ENCODE measurements around the gene SNX17. TPM values are rescaled to one million over a fixed set of nuclear protein-coding genes. Genes with fewer than 3 reads are reported as not detected.

The SNX17 gene
- total RNA-seq, 4 donors from 2014 or later = 72.3 to 101 (median 80.2) TPM

- H3K4me3 ChIP-seq (ENCODE audit: low read depth, poor library complexity, severe bottlenecking) = peak within 1 kb of the TSS; percentile 81
- WGBS, 2 donors = 0% methylated on average over 37 to 64 of the region's 67 CpGs
- peak; percentile 94 to 99 for DNase-seq (ENCODE audit: low spot score in 2 of 2)
- intact Hi-C loops (cut with DNase I; ENCODE audit: low total_unique reads) = no loop called here
- TF ChIP-seq CTCF (IDR thresholded peaks at IDR 0.05) = peak in 1 of 3 donors; percentile 1
- no peak for TF ChIP-seq POLR2A (IDR thresholded peaks at IDR 0.05)
Observed at GRCh38 chr2:27356382-27357181, 13.8 kb upstream of the SNX17 start, which contains the start of gene GTF3C2. Gene GTF3C2 (minus strand): TSS chr2:27356764. CDS start chr2:27343554, 13,210 bp downstream.

GRCh38 chr2:27362678-27363420 lies 7.6 kb upstream of the SNX17 start:
- intact Hi-C loops (cut with DNase I; ENCODE audit: low total_unique reads) = no loop called here
- H3K4me3 ChIP-seq (ENCODE audit: low read depth, poor library complexity, severe bottlenecking) = no peak overlapping the region
- WGBS, 2 donors = 82 to 90% methylated on average over 4 of the region's 4 CpGs
- TF ChIP-seq POLR2A (IDR thresholded peaks at IDR 0.05) = no peak
- TF ChIP-seq CTCF (IDR thresholded peaks at IDR 0.05) = no peak
- no peak for DNase-seq (ENCODE audit: low spot score in 2 of 2)

GRCh38 chr2:27363933-27364332 lies 6.5 kb upstream of the SNX17 start:
- TF ChIP-seq CTCF (IDR thresholded peaks at IDR 0.05) (no peak), POLR2A (IDR thresholded peaks at IDR 0.05) (no peak)
- no peak for DNase-seq (ENCODE audit: low spot score in 2 of 2)
- 75 to 91% methylated on average over 2 of the region's 2 CpGs for WGBS, 2 donors
- no peak overlapping the region for H3K4me3 ChIP-seq (ENCODE audit: low read depth, poor library complexity, severe bottlenecking)
- intact Hi-C loops (cut with DNase I; ENCODE audit: low total_unique reads) = no loop called here

- peak overlapping the region; percentile 72 for H3K4me3 ChIP-seq (ENCODE audit: low read depth, poor library complexity, severe bottlenecking)
- no peak for TF ChIP-seq POLR2A (IDR thresholded peaks at IDR 0.05)
- no peak for TF ChIP-seq CTCF (IDR thresholded peaks at IDR 0.05)
- peak; percentile 58 to 91 for DNase-seq (ENCODE audit: low spot score in 2 of 2)
- 0 to 2% methylated on average over 12 to 14 of the region's 18 CpGs for WGBS, 2 donors
- intact Hi-C loops (cut with DNase I; ENCODE audit: low total_unique reads) = no loop called here
Observed at GRCh38 chr2:27369471-27370025, 868 bp upstream of the SNX17 start.

GRCh38 chr2:27370816-27371620 lies 602 bp downstream of the SNX17 start:
- intact Hi-C loops (cut with DNase I; ENCODE audit: low total_unique reads) = no loop called here
- H3K4me3 ChIP-seq (ENCODE audit: low read depth, poor library complexity, severe bottlenecking) = peak overlapping the region; percentile 98
- 1% methylated on average over 39 to 40 of the region's 46 CpGs for WGBS, 2 donors
- TF ChIP-seq CTCF (IDR thresholded peaks at IDR 0.05) (no peak), POLR2A (IDR thresholded peaks at IDR 0.05) (no peak)
- DNase-seq (ENCODE audit: low spot score in 2 of 2) = peak in 1 of 2 donors; percentile 88
